ENCODE data around the gene MND1.
A peak's percentile ranks its signal among the peaks of the same experiment; 100 is the strongest.

The MND1 gene

GRCh38 chr4:153346563-153346962 is 2.1 kb downstream of the MND1 start:
- DNase-seq (ENCODE audit: low read depth in 2 of 2): no peak

DNA sequence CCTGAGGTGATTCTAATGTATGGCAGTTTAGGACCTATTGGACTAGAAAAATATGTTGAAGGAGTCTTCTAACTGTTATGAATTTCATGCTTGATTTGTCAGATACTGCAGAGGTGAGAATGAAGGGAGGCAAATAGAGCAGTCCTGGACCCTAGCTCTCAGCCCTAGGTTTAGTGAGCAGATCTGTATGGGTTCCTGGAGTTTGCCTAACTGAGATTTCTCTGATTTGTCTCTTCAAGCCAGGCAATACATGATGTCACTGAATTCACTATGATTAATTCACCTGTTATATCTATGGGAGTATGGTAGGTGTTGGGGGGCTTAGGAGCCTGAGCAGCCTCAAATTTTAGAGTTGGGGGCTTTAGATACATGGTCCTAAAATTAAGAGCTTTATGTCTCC is 2.6 kb downstream of the MND1 start:
- DNase-seq (ENCODE audit: low read depth in 2 of 2): no peak

GRCh38 chr4:153348006-153348405 is 3.5 kb downstream of the MND1 start:
- no peak for DNase-seq (ENCODE audit: low read depth in 2 of 2)

DNA sequence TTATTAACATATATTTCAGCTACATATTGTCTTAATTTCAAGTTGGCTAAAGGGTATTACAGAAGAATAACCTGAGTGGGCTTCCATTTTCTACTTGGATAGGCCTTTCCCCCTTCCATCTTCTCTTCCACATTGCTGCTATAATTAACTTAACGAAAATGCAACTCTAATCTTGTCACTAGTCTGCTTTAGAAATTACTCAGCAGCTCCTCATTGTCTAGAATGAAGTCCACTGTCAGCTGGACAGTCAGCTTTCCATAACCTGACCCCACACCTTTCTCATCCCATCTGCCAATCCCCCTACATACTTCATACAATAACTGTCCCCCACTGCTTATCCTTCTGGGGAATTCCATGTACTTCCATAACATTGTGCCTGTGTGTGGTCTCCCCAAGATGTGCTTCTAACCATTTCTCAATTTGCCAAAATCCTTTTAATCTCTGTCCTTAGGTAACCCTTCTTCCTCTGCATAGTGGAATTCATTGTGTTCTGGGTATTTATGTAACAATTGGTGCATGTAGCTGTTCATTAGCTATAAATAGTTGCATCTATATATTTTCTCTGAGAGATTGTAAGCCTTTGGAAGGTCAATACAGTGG is 4.8 kb downstream of the MND1 start:
- no peak for DNase-seq (ENCODE audit: low read depth in 2 of 2)

DNA sequence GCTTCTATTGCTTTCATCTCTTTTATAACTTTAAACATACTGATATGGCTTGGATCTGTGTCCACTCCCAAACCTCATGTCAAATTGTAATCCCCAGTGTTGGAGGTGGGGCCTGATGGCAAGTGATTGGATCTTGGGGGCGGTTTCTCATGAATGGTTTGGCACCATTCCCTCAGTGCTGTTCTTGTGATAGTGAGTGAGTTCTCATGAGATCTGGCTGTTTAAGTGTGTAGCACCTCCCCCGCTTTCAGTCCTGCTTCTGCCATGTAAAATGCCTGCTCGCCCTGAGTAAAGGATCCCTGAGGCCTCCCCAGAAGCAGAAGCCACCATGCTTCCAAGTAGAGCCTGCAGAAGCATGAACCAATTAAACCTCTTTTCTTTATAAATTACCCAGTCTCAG is 17.7 kb downstream of the MND1 start:
- DNase-seq (ENCODE audit: low read depth in 2 of 2): no peak

GRCh38 chr4:153364061-153364460 is 19.6 kb downstream of the MND1 start:
- DNase-seq (ENCODE audit: low read depth in 2 of 2): no peak

DNA sequence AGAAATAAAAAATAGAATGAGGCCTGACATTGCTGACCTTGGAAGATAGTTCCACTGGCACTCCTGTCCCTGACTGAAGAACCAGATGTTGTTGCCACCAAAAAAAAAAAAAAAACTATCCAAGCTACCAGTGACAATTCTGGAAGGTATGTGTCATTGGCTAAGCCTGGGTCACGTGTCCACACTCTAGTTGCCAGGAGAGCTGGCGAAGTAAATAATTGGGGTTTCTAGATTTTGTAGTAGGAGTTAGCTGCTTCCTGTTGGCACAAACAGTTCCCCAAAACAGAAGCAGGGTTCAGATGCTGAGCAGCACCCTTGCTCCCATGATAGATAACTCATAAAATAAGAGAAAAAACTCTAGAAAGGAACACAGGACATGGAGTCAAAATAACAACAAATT is 20.5 kb downstream of the MND1 start:
- DNase-seq (ENCODE audit: low read depth in 2 of 2): no peak

DNA sequence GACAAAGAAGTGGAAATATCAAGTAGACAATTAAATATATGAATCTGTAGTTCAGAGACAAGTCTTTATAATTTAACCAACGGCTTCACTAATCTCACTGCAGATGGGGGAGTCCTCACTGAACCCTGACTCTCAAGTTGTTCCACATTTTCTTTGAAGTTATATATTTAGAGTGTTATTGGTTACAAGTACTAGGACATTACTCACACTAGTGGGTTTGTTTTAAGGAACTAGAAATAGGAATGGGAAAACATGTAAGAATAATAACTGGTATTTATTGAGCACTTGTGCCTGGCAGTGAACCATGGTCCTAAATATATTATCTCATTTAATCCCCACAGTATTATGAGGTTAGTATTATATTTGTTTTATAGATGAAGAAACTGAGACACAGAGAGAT is 22.0 kb downstream of the MND1 start:
- no peak for DNase-seq (ENCODE audit: low read depth in 2 of 2)

DNA sequence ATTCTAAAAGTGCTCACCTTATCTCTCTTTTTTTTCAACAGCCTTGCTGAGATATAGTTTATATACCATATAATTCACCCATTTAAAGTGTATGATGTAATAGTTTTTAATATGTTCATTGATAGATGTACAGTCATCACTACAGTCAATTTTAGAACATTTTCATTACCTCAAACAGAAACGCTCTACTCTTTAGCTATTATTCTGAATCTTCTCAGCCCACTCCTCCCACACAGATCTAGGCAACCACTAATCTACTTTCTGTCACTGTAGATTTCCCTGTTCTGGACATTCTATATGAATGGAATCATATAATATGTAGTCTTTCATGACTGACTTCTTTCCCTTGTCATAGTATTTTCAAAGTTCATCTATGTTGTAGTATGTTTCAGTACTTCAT is 22.6 kb downstream of the MND1 start:
- DNase-seq (ENCODE audit: low read depth in 2 of 2): no peak

DNA sequence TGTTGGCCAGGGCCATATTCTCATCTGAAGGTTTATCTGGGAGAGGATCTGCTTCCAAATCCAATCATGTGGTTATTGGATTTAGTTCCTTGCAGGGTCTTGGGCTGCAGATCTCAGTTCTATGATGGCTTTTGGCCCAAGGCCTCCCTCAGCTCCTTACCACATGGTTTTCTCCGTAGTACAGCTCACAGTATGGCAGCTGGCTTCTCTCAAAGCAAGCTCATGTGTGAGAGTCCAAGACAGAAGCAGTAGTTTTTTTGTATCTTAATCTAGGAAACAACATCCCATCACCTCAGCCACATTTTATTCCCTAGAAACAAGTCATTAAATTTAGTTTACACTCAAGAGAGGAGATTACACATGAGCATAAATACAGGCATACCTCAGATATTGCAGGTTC is 24.5 kb downstream of the MND1 start:
- no peak for DNase-seq (ENCODE audit: low read depth in 2 of 2)

DNA sequence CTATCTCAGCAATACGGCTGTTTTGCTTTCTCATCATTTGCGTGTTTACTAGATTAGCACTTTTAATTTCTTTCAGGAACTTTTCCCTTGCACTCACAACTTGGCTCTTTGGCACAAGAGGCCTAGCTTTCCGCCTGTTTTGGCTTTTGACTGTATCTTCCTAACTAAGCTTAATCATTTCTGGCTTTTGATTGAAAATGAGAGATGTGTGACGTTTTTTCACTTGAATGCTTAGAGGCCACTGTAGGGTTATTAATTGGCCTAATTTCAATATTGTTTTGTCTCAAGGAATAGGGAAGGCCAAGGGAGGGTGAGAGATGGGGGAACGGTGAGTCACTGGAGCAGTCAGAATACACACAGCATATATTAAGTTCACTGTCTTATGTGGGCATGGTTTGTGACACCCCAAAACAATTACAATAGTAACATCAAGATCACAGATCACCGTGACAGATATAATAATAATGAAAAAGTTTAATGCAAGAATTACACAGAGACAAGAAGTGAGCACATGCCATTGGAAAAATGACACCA is 27.3 kb downstream of the MND1 start:
- DNase-seq (ENCODE audit: low read depth in 2 of 2): no peak

DNA sequence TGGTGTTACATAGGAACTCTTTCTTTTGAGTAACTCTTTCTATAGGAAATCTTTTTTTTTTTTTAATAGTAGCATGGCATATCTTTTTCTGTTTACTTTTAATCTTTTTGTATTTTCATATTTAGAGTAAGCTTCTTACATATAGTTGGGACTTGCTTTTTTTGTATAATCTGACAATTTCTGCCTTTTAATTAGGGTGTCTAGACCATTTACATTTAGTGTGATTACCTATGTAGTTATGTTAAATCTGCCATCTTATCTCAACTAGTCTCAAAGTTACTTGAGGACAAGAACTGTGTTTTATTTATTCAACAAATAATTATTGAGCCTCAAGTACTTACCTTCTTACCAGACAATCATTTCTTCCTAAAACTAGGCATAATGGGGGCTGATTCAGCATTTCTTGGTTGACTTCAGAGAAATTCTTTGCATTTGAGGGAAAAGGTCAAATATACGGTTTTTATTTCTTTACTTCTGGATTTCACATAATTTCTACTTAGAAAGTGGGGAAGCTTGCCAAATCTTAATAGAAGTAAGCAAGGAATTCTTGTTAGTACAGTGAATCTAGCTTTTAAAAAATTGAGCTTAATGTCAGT is 28.6 kb downstream of the MND1 start:
- DNase-seq (ENCODE audit: low read depth in 2 of 2): no peak

- peak; percentile 88 to 92 for DNase-seq (ENCODE audit: low read depth in 2 of 2)
These were observed 30.0 kb downstream of the MND1 start for GRCh38 chr4:153374442-153374841.

- DNase-seq (ENCODE audit: low read depth in 2 of 2): no peak
These were observed 30.8 kb downstream of the MND1 start for GRCh38 chr4:153375303-153375702.

DNA sequence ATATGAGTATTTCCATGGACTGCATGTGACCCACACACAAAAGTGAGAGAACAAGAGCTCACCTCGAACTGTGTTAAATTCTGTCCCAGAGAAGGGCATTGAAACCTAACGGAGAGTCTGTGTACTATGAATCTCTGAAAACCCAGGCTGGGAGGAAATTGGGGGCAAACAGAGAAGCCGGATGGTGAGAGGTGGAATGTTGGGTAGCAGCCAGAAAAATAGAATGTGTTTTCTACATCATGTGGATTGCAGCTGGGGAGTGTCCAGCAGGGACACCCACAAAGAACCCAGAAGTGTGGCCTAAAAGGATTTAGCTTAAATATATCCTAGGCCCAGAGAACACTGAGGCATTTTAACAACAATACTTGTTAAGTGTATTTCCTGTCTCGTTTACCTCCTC is 38.6 kb downstream of the MND1 start:
- DNase-seq (ENCODE audit: low read depth in 2 of 2): no peak

DNA sequence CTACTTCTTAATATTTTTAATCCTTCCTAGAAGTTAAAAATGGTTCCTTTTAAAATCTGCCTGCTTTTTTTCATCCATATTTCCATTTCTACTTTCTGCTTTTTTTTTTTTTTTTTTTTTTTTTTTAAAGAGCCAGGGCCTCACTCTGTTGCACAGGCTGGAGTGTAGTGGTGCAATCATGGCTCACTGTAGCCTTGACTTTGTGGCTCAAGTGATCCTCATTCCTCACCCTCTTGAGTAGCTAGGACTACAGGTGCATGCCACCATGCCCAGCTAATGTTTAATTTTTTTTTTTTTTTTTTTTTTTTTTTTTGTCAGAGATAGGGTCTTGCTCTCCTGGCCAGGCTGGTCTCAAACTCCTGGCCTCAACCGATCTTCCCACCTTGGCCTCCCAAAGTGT is 39.7 kb downstream of the MND1 start:
- no peak for DNase-seq (ENCODE audit: low read depth in 2 of 2)

- no peak for DNase-seq (ENCODE audit: low read depth in 2 of 2)
These were observed 41.3 kb downstream of the MND1 start for GRCh38 chr4:153385784-153386183.

- no peak for DNase-seq (ENCODE audit: low read depth in 2 of 2)
These were observed 43.5 kb downstream of the MND1 start for GRCh38 chr4:153387981-153388380.

DNA sequence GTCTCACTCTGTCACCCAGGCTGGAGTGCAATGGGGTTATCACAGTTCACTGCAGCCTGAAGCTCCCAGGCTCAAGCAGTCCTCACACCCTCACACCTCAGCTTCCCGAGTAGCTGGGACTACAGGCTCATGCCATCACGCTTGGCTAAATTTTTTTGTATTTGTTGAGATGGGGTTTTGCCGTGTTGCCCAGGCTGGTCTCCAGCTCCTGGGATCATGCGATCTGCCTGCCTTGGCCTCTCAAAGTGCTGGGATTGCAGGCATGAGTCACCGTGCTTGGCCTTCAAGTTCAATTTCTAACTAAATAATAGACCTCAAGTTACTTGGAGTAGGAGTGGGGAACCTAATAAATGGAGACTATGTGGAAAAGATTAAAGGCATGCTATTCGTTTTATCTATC is 48.9 kb downstream of the MND1 start:
- DNase-seq (ENCODE audit: low read depth in 2 of 2): no peak

DNA sequence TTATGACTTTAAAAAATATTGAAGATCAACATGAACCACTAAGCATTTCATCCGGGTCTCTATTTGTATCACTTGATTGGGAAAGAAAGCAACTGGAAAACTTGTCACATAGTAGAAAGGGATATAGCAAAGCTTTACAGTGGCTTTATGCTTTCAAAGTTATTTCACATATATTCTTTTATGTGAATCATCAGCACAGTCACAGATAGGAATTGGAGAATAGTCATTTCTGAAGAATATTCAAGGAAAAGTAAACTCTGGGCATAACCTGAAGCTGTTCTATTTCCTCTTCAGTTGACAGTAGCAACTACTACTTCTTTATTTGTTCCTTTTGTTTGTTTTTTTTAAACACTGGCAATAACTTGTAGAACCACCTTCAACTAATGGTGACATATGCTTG is 50.5 kb downstream of the MND1 start:
- DNase-seq (ENCODE audit: low read depth in 2 of 2): no peak

- no peak for DNase-seq (ENCODE audit: low read depth in 2 of 2)
These were observed 54.2 kb downstream of the MND1 start for GRCh38 chr4:153398713-153399112.

GRCh38 chr4:153399358-153399757 is 54.9 kb downstream of the MND1 start:
- no peak for DNase-seq (ENCODE audit: low read depth in 2 of 2)

DNA sequence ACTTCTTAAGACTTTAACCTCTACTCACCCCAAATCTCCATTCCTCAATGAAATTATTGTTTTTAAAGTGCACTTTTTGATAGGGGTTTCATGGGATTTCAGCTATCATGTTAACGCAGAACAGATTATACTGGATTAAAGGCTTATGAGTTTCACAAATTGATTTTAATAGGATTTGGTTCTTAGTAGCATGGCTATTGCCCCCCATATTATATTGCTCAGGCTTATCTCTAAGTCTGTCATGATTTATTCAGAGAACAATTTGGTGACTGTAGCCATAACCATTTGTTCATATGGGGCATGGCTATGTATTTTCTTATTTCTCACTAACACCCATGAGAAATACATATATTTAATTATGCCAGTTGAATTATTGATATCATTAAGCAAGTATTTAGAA is 57.0 kb downstream of the MND1 start:
- DNase-seq (ENCODE audit: low read depth in 2 of 2): no peak

DNA sequence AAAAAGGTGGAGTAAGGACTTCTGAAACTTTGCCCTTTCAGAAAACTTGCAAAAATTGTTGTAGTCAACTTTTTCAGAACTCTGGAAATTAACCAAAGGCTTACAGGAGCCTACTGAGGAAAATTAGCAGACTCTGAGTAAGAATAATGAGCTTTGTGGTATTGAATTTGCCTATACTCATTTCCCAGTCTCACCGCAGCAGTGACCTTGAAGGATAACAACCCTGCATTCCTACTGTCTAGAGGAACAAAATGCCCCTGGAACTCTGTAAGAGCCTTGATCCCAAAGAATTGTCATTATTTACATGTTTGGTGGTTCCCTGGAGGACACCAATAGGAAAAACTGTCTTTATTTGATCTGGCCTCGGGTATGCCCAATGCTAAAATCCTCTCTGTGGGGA is 57.9 kb downstream of the MND1 start:
- DNase-seq (ENCODE audit: low read depth in 2 of 2): no peak

All from fibroblast of skin of left biceps (primary cell).